SU-DHL-6 (cell line): ENCODE data around the gene SLC13A1.

Experiments
- EZH2phosphoT487 ChIP-seq: fragments of 200-600 bp; sonication (generic), shearing (Covaris generic); conservative IDR thresholded peaks from 2 replicates; pipeline ENCODE4 v1.6.1; 2018; ENCODE audit warnings: mild to moderate bottlenecking, antibody characterized with exemption, low read length, moderate library complexity, mixed read lengths
- TF ChIP-seq, protein P1 (sequence below): fragments of 200-600 bp; sonication (generic); IDR thresholded peaks from one replicate; pipeline ENCODE4 v1.5.1; 2017; ENCODE audit warnings: antibody characterized with exemption, mild to moderate bottlenecking, low read length, moderate library complexity; ENCODE audit not compliant: insufficient read depth, poor library complexity, severe bottlenecking

DNA sequence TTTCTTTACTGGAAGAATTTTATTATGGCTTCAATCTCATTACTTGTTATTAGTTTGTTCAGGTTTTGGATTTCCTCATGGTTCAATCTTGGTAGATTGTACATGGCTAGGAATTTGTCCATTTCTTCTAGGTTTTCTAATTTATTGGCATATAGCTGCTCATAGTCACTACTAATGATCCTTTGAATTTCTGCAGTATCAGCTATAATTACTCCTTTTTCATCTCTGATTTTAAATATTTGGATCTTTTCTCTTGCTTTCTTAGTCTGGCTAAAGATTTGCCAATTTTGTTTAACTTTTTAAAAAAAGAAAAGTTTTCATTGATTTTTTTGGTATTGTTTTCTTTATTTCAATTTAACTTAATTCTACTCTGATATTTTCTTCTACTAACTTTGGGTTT lies 59.2 kb downstream of the SLC13A1 start:
- TF ChIP-seq, protein P1, sequence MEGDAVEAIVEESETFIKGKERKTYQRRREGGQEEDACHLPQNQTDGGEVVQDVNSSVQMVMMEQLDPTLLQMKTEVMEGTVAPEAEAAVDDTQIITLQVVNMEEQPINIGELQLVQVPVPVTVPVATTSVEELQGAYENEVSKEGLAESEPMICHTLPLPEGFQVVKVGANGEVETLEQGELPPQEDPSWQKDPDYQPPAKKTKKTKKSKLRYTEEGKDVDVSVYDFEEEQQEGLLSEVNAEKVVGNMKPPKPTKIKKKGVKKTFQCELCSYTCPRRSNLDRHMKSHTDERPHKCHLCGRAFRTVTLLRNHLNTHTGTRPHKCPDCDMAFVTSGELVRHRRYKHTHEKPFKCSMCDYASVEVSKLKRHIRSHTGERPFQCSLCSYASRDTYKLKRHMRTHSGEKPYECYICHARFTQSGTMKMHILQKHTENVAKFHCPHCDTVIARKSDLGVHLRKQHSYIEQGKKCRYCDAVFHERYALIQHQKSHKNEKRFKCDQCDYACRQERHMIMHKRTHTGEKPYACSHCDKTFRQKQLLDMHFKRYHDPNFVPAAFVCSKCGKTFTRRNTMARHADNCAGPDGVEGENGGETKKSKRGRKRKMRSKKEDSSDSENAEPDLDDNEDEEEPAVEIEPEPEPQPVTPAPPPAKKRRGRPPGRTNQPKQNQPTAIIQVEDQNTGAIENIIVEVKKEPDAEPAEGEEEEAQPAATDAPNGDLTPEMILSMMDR: no peak
- no peak for TF ChIP-seq EZH2phosphoT487
